Measurements from ENCODE around the gene COL19A1.
A peak's percentile ranks its signal among the peaks of the same experiment; 100 is the strongest.
"Not testable (repeated sequence)": the region's sequence is repeated elsewhere in the genome, so short reads cannot be mapped to it uniquely, and the experiment has no call there.

Gene COL19A1

GRCh38 chr6:69866351-69866769, at the start of gene COL19A1:
COL19A1 (plus strand) TSS chr6:69866556; CDS start chr6:69879568, 13,012 bp downstream.
- peak; percentile 10 for DNase-seq

- no peak for DNase-seq
Observed at GRCh38 chr6:69816569-69816968, 49.8 kb upstream of the COL19A1 start.

- DNase-seq: no peak
Observed at GRCh38 chr6:69817358-69817757, 49.0 kb upstream of the COL19A1 start.

GRCh38 chr6:69818223-69818930, 48.0 kb upstream of the COL19A1 start:
- no peak for DNase-seq

GRCh38 chr6:69819138-69819537, 47.2 kb upstream of the COL19A1 start:
- DNase-seq: no peak

GRCh38 chr6:69820018-69820417, 46.3 kb upstream of the COL19A1 start:
- no peak for DNase-seq

- no peak for DNase-seq
Observed at GRCh38 chr6:69820438-69820837, 45.9 kb upstream of the COL19A1 start.

GRCh38 chr6:69824355-69824754, 42.0 kb upstream of the COL19A1 start:
- DNase-seq: not testable (repeated sequence)

- DNase-seq: no peak
Observed at GRCh38 chr6:69825904-69826303, 40.5 kb upstream of the COL19A1 start.

GRCh38 chr6:69827276-69827893, 39.0 kb upstream of the COL19A1 start:
- no peak for DNase-seq

- no peak for DNase-seq
Observed at GRCh38 chr6:69832558-69832957, 33.8 kb upstream of the COL19A1 start.

GRCh38 chr6:69835414-69836179, 30.8 kb upstream of the COL19A1 start:
- no peak for DNase-seq

GRCh38 chr6:69841862-69842261, 24.5 kb upstream of the COL19A1 start:
- DNase-seq: no peak

GRCh38 chr6:69843189-69843588, 23.2 kb upstream of the COL19A1 start:
- no peak for DNase-seq

- DNase-seq: no peak
Observed at GRCh38 chr6:69846312-69846711, 20.0 kb upstream of the COL19A1 start.

GRCh38 chr6:69846770-69847491, 19.4 kb upstream of the COL19A1 start:
- DNase-seq: no peak

GRCh38 chr6:69847492-69847788, 18.9 kb upstream of the COL19A1 start:
- no peak for DNase-seq

- no peak for DNase-seq
Observed at GRCh38 chr6:69848552-69848951, 17.8 kb upstream of the COL19A1 start.

GRCh38 chr6:69852706-69853105, 13.7 kb upstream of the COL19A1 start:
- DNase-seq: no peak

GRCh38 chr6:69861986-69862385, 4.4 kb upstream of the COL19A1 start:
- DNase-seq: no peak

GRCh38 chr6:69863766-69864165, 2.6 kb upstream of the COL19A1 start:
- no peak for DNase-seq

- DNase-seq: no peak
Observed at GRCh38 chr6:69865126-69865525, 1.2 kb upstream of the COL19A1 start.

Measured in activated CD4-positive, alpha-beta T cell treated with anti-CD3 and anti-CD28 coated beads for 1 hour (primary cell).